ENCODE results near the gene TTLL11. TPM values are rescaled to one million over a fixed set of nuclear protein-coding genes. Genes with fewer than 3 reads are reported as not detected.

TTLL11 gene
- total RNA-seq, 1 experiment from 2014 or later = 2.3 TPM

DNA sequence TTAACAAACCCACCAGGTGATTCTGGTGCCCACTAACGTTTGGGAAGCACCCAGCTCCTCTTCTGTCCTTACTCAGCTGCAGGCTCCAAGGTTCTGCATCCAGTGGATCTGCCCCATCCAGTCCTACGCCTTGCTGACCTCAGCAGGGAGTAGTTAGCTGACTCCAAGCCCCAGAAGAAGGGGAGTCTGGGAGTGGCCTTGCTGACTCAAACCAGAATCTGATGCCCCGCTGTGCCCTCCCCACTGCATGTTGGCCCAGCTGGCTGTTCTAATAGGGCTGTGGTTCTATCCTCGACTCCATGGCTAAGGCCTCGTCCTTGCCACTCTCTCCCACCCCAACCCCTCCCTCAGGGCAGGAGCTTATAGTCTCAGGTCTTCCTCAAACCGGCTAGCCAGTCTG, 136.3 kb downstream of the TTLL11 start:
- no peak for TF ChIP-seq EZH2 (IDR thresholded peaks at IDR 0.05; ENCODE audit: low read depth)
- TF ChIP-seq, protein P1, sequence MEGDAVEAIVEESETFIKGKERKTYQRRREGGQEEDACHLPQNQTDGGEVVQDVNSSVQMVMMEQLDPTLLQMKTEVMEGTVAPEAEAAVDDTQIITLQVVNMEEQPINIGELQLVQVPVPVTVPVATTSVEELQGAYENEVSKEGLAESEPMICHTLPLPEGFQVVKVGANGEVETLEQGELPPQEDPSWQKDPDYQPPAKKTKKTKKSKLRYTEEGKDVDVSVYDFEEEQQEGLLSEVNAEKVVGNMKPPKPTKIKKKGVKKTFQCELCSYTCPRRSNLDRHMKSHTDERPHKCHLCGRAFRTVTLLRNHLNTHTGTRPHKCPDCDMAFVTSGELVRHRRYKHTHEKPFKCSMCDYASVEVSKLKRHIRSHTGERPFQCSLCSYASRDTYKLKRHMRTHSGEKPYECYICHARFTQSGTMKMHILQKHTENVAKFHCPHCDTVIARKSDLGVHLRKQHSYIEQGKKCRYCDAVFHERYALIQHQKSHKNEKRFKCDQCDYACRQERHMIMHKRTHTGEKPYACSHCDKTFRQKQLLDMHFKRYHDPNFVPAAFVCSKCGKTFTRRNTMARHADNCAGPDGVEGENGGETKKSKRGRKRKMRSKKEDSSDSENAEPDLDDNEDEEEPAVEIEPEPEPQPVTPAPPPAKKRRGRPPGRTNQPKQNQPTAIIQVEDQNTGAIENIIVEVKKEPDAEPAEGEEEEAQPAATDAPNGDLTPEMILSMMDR (conservative IDR thresholded peaks at IDR 0.05) = no peak
- H3K4me1 ChIP-seq (replicated peaks; ENCODE audit: insufficient read depth) = peaks cover 9% of the 10 kb centered on the region
- ChIA-PET CTCF (interaction anchor here (0.7 kb wide), 1 partner anchor 293 kb away, joined by 5 read pairs; no protein-coding TSS in a partner anchor), POLR2A (ENCODE audit: unreplicated experiment) (no interaction called here)
- no peaks in the 10 kb centered on the region for H3F3A ChIP-seq (ENCODE audit: insufficient read depth, low read depth)
- H3K27ac ChIP-seq = no peak overlapping the region
- no peak overlapping the region for H3K4me3 ChIP-seq
- no peak overlapping the region for H3K4me2 ChIP-seq
- no peaks in the 10 kb centered on the region for H4K20me1 ChIP-seq (ENCODE audit: insufficient read depth)
- H3K79me2 ChIP-seq (ENCODE audit: low read depth) = no peaks in the 10 kb centered on the region
- H2AFZ ChIP-seq = no peak overlapping the region
- DNase-seq = no peak
- no peaks in the 10 kb centered on the region for H3K9me2 ChIP-seq (ENCODE audit: insufficient read depth)
- intact Hi-C loops (cut with micrococcal nuclease; ENCODE audit: unreplicated experiment) = no loop called here
- no TSS peak for BruUV-seq (replicated peaks)
- no peaks in the 10 kb centered on the region for H3K27me3 ChIP-seq (ENCODE audit: insufficient read depth, low read depth)
- H3K9me3 ChIP-seq (ENCODE audit: insufficient read depth, low read depth) = no peaks in the 10 kb centered on the region
- no peaks in the 10 kb centered on the region for H3K36me3 ChIP-seq (ENCODE audit: low read depth)

DNA sequence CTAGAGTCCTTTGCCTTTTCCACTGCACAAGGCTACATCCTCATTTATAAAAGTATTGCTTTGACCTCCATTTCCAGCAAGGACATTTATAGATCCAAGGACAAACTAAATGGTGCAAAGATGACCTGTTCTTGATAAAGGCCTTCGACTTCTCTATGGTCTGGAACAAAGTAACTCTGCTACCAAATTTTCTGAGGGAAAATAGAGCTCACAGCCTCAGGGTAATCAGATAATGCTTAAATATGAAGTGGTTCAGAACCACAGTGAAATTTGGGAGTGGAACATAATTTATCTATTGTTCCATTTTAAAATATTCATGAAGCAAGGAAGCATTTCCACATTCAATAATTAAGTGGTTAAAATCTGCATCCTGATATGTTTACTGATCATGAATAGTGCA, 137.5 kb downstream of the TTLL11 start:
- DNase-seq = no peak
- Histone ChIP-seq H3K79me2 (ENCODE audit: low read depth) (no peaks in the 10 kb centered on the region), H4K20me1 (ENCODE audit: insufficient read depth) (no peaks in the 10 kb centered on the region), H3K36me3 (ENCODE audit: low read depth) (no peaks in the 10 kb centered on the region), H3K27ac (no peak overlapping the region), H2AFZ (no peak overlapping the region), H3K9me3 (ENCODE audit: insufficient read depth, low read depth) (no peaks in the 10 kb centered on the region), H3K4me1 (replicated peaks; ENCODE audit: insufficient read depth) (peaks cover 9% of the 10 kb centered on the region), H3K4me3 (no peak overlapping the region), H3K9me2 (ENCODE audit: insufficient read depth) (no peaks in the 10 kb centered on the region), H3K4me2 (no peak overlapping the region), H3F3A (ENCODE audit: insufficient read depth, low read depth) (no peaks in the 10 kb centered on the region), H3K27me3 (ENCODE audit: insufficient read depth, low read depth) (no peaks in the 10 kb centered on the region)
- CTCF ChIA-PET = no interaction called here
- intact Hi-C loops (cut with micrococcal nuclease; ENCODE audit: unreplicated experiment) = no loop called here
- no TSS peak for BruUV-seq (replicated peaks)
- no peak for TF ChIP-seq EZH2 (IDR thresholded peaks at IDR 0.05; ENCODE audit: low read depth)
- TF ChIP-seq, protein P1 (conservative IDR thresholded peaks at IDR 0.05) = no peak
- POLR2A ChIA-PET (ENCODE audit: unreplicated experiment) = no interaction called here

DNA sequence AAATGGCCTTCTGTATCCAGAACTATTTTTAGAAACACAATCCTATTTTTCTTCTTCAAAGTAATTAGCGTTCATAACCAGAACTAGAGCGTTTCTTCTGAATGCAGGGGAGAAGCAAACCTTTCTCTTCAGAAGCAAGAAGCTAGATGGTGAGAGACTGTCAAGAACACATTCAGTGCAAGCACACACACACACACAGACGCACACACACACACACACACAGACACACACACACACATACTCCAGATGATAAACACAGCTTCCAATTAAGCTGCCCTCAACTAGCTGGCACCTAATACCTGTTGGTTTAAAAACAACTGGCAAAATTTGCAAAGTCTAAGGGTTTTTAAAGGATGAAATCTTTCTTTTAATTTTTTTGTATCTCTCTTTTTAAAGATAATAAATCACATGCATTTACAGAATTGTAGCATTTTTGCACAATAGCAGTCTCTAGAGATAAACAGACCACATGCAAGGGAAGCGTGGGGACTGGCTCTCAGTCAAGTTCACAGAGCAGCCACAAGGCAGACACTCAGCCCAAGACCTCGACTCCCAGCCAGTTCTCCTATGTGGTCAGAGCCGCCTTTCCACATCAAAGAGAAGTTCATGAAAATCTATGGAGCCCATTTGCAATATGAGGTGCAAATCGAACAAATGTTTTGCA, 138.5 kb downstream of the TTLL11 start:
- H3K4me2 ChIP-seq = no peak overlapping the region
- no peaks in the 10 kb centered on the region for H3K36me3 ChIP-seq (ENCODE audit: low read depth)
- DNase-seq = no peak
- H3K27ac ChIP-seq = no peak overlapping the region
- no peaks in the 10 kb centered on the region for H3K9me2 ChIP-seq (ENCODE audit: insufficient read depth)
- POLR2A ChIA-PET (ENCODE audit: unreplicated experiment) = no interaction called here
- no peaks in the 10 kb centered on the region for H3K27me3 ChIP-seq (ENCODE audit: insufficient read depth, low read depth)
- H3K9me3 ChIP-seq (ENCODE audit: insufficient read depth, low read depth) = no peaks in the 10 kb centered on the region
- no peak overlapping the region for H2AFZ ChIP-seq
- peaks cover 9% of the 10 kb centered on the region for H3K4me1 ChIP-seq (replicated peaks; ENCODE audit: insufficient read depth)
- TF ChIP-seq, protein P1 (conservative IDR thresholded peaks at IDR 0.05) = no peak
- no peak for TF ChIP-seq EZH2 (IDR thresholded peaks at IDR 0.05; ENCODE audit: low read depth)
- no peak overlapping the region for H3K4me3 ChIP-seq
- H4K20me1 ChIP-seq (ENCODE audit: insufficient read depth) = no peaks in the 10 kb centered on the region
- H3F3A ChIP-seq (ENCODE audit: insufficient read depth, low read depth) = no peaks in the 10 kb centered on the region
- CTCF ChIA-PET = no interaction called here
- no TSS peak for BruUV-seq (replicated peaks)
- H3K79me2 ChIP-seq (ENCODE audit: low read depth) = no peaks in the 10 kb centered on the region
- intact Hi-C loops (cut with micrococcal nuclease; ENCODE audit: unreplicated experiment) = no loop called here

All from PC-9 (cell line).